ENCODE measurements around the gene SKOR2. TPM values are rescaled to one million over a fixed set of nuclear protein-coding genes. Genes with fewer than 3 reads are reported as not detected.
"Not testable (repeated sequence)": the region's sequence is repeated elsewhere in the genome, so short reads cannot be mapped to it uniquely, and the experiment has no call there.

Gene SKOR2
- total RNA-seq, 4 donors from 2014 or later, result not detected

GRCh38 chr18:47168913-47169312, 82.5 kb downstream of the SKOR2 start:
- H3K27me3 ChIP-seq, result no peaks in the 10 kb centered on the region
- H3K27ac ChIP-seq, result no peak overlapping the region
- H3K9me3 ChIP-seq, result no peaks in the 10 kb centered on the region
- no peak for TF ChIP-seq EP300 (IDR thresholded peaks at IDR 0.05)
- TF ChIP-seq CTCF (IDR thresholded peaks at IDR 0.05), result no peak
- TF ChIP-seq POLR2A (IDR thresholded peaks at IDR 0.05), result no peak
- H3K36me3 ChIP-seq, result no peaks in the 10 kb centered on the region
- DNase-seq (ENCODE audit: low spot score in 2 of 2), result no peak
- no peak overlapping the region for H3K4me3 ChIP-seq
- WGBS, 2 donors, result 77 to 88% methylated on average over 1 of the region's 1 CpG
- peaks cover 0 to 47% (median 2%) of the 10 kb centered on the region in 4 donors for H3K4me1 ChIP-seq

- H3K4me1 ChIP-seq, result peaks cover 0 to 44% (median 0%) of the 10 kb centered on the region in 4 donors
- H3K9me3 ChIP-seq, result no peaks in the 10 kb centered on the region
- no peak for TF ChIP-seq CTCF (IDR thresholded peaks at IDR 0.05)
- TF ChIP-seq POLR2A (IDR thresholded peaks at IDR 0.05), result no peak
- TF ChIP-seq EP300 (IDR thresholded peaks at IDR 0.05), result no peak
- no peak overlapping the region for H3K4me3 ChIP-seq
- no peak for DNase-seq (ENCODE audit: low spot score in 2 of 2)
- H3K27ac ChIP-seq, result no peak overlapping the region
- H3K27me3 ChIP-seq, result no peaks in the 10 kb centered on the region
- H3K36me3 ChIP-seq, result no peaks in the 10 kb centered on the region
Observed at GRCh38 chr18:47168509-47168908, 83.0 kb downstream of the SKOR2 start.

- DNase-seq (ENCODE audit: low spot score in 2 of 2), result no peak
- Histone ChIP-seq H3K27me3 (no peaks in the 10 kb centered on the region), H3K36me3 (no peaks in the 10 kb centered on the region), H3K4me3 (no peak overlapping the region), H3K9me3 (no peaks in the 10 kb centered on the region), H3K4me1 (peaks cover 0 to 31% (median 0%) of the 10 kb centered on the region in 4 donors), H3K27ac (no peak overlapping the region)
- 71 to 73% methylated on average over 2 of the region's 2 CpGs for WGBS, 2 donors
- TF ChIP-seq CTCF (IDR thresholded peaks at IDR 0.05), result no peak
- no peak for TF ChIP-seq POLR2A (IDR thresholded peaks at IDR 0.05)
- no peak for TF ChIP-seq EP300 (IDR thresholded peaks at IDR 0.05)
Observed at GRCh38 chr18:47166294-47166693, 85.2 kb downstream of the SKOR2 start.

- H3K9me3 ChIP-seq, result no peaks in the 10 kb centered on the region
- TF ChIP-seq EP300 (IDR thresholded peaks at IDR 0.05) (no peak), POLR2A (IDR thresholded peaks at IDR 0.05) (no peak), CTCF (IDR thresholded peaks at IDR 0.05) (no peak)
- H3K27me3 ChIP-seq, result no peaks in the 10 kb centered on the region
- H3K36me3 ChIP-seq, result no peaks in the 10 kb centered on the region
- H3K4me3 ChIP-seq, result no peak overlapping the region
- 73 to 78% methylated on average over 5 of the region's 5 CpGs for WGBS, 2 donors
- DNase-seq (ENCODE audit: low spot score in 2 of 2), result no peak
- H3K27ac ChIP-seq, result no peak overlapping the region
- H3K4me1 ChIP-seq, result peaks cover 0 to 26% (median 0%) of the 10 kb centered on the region in 4 donors
Observed at GRCh38 chr18:47163241-47163640, 88.2 kb downstream of the SKOR2 start.

- TF ChIP-seq EP300 (IDR thresholded peaks at IDR 0.05) (no peak), POLR2A (IDR thresholded peaks at IDR 0.05) (no peak), CTCF (IDR thresholded peaks at IDR 0.05) (no peak)
- 92 to 94% methylated on average over 5 of the region's 5 CpGs for WGBS, 2 donors
- Histone ChIP-seq H3K27ac (no peak overlapping the region), H3K9me3 (no peaks in the 10 kb centered on the region), H3K27me3 (no peaks in the 10 kb centered on the region), H3K4me3 (no peak overlapping the region), H3K4me1 (peaks cover 0 to 18% (median 0%) of the 10 kb centered on the region in 4 donors), H3K36me3 (peaks cover 0 to 7% (median 0%) of the 10 kb centered on the region in 3 donors)
- DNase-seq (ENCODE audit: low spot score in 2 of 2), result no peak
Observed at GRCh38 chr18:47160256-47160655, 91.2 kb downstream of the SKOR2 start.

- WGBS, 2 donors, result 95 to 96% methylated on average over 16 of the region's 16 CpGs
- H3K36me3 ChIP-seq, result peaks cover 0 to 26% (median 0%) of the 10 kb centered on the region in 3 donors
- DNase-seq (ENCODE audit: low spot score in 2 of 2); H3K27me3 ChIP-seq; H3K4me3 ChIP-seq; H3K27ac ChIP-seq; H3K4me1 ChIP-seq; H3K9me3 ChIP-seq: not testable (repeated sequence)
Observed at GRCh38 chr18:47158404-47158803, 93.1 kb downstream of the SKOR2 start.
